K562 (cell line): ENCODE data around the gene LRRC41. TPM values are rescaled to one million over a fixed set of nuclear protein-coding genes. Genes with fewer than 3 reads are reported as not detected.

Experiments
- BACH1 ChIP-seq: fragments of 200-800 bp; sonication (Bioruptor generic); IDR thresholded peaks from 2 replicates; pipeline ENCODE4 v1.6.1; 2016; ENCODE audit warnings: missing genetic modification characterization, missing compliant biosample characterization
- BDP1 ChIP-seq: IDR thresholded peaks from 3 replicates; pipeline ENCODE4 v1.6.1; 2011; ENCODE audit not compliant: insufficient read length, insufficient read depth
- CREB1 ChIP-seq, 2 experiments: sonication (generic) in 1 of 2; formaldehyde crosslinking in 1 of 2; IDR thresholded peaks; 2 replicates each; pipeline versions ENCODE4 v1.6.1 to v1.8.0; 2012 to 2022; ENCODE audit warnings: inconsistent platforms in 1 of 2, mild to moderate bottlenecking in 1 of 2, missing genetic modification reagents in 1 of 2, moderate library complexity in 1 of 2
- GABPA ChIP-seq: fragments of 200-800 bp; sonication (Bioruptor generic); conservative IDR thresholded peaks from 2 replicates; pipeline ENCODE4 v1.6.1; 2016; ENCODE audit warnings: low read depth, missing genetic modification characterization, missing compliant biosample characterization
- GTF2A2 ChIP-seq: IDR thresholded peaks from 2 replicates; pipeline ENCODE4 v1.6.1; 2016; ENCODE audit warnings: mild to moderate bottlenecking, missing genetic modification characterization, missing compliant biosample characterization
- KDM1A ChIP-seq, 2 experiments: fragments of 450-650 bp; IDR thresholded peaks; 2 replicates each; pipeline ENCODE4 v1.6.1; 2016; ENCODE audit warnings: mild to moderate bottlenecking in 2 of 2
- KHSRP ChIP-seq: fragments of 450-650 bp; IDR thresholded peaks from 2 replicates; pipeline ENCODE4 v1.6.1; 2017
- SAP30 ChIP-seq: fragments of 200-600 bp; sonication (generic); IDR thresholded peaks from 2 replicates; pipeline ENCODE4 v1.6.1; 2012; ENCODE audit warnings: borderline replicate concordance, low read depth, mild to moderate bottlenecking, moderate library complexity, low read length, control low read depth, inconsistent platforms; ENCODE audit not compliant: insufficient read depth, poor library complexity, severe bottlenecking
- STAT5A ChIP-seq: IDR thresholded peaks from 2 replicates; pipeline ENCODE4 v1.6.1; 2012; ENCODE audit warnings: low read length, inconsistent platforms, borderline replicate concordance
- TAF15 ChIP-seq: fragments of 200-400 bp; formaldehyde crosslinking; IDR thresholded peaks from 2 replicates; pipeline ENCODE4 v1.6.1; 2017; ENCODE audit warnings: mild to moderate bottlenecking, low read depth, low read length, moderate library complexity
- XRCC4 ChIP-seq: IDR thresholded peaks from one replicate; pipeline ENCODE4 v1.6.1; 2011; ENCODE audit not compliant: insufficient read depth, insufficient read length; ENCODE audit errors: extremely low read depth
- ZBTB1 ChIP-seq: sonication (generic); formaldehyde crosslinking; IDR thresholded peaks from 2 replicates; pipeline ENCODE4 v1.8.1; 2023; ENCODE audit warnings: missing genetic modification reagents, low read depth, mild to moderate bottlenecking, borderline replicate concordance
- polyA plus RNA-seq, 8 experiments: library from polyadenylated mRNA; depleted of rRNA in 4 of 8; stranded (reverse) in 5 of 8; unstranded in 3 of 8; fragments of >200 nt; fragmentation: Nextera tagmentation in 2 of 8; fragmentation: Illumina TruSeq in 1 of 8; extraction: Ambion mirVana in 2 of 8; extraction: Trizol in 1 of 8; gene quantifications; 2 replicates each; pipeline versions ENCODE4 v1.2.1 to v1.2.3, GENCODE V29; 2011 to 2014; ENCODE audit warnings: inconsistent platforms in 1 of 8, missing spikeins in 1 of 8
- total RNA-seq, 7 experiments: library from RNA; depleted of rRNA in 6 of 7; stranded (reverse); fragments of >200 nt in 6 of 7; fragmentation: Illumina TruSeq in 2 of 7; extraction: Trizol in 2 of 7; gene quantifications; 2 replicates each; pipeline versions ENCODE4 v1.2.1 to v1.2.3, GENCODE V29; 2011 to 2021; ENCODE audit warnings: low replicate concordance in 1 of 7
- TF ChIP-seq, protein P1 (sequence below): fragments of 200-800 bp; sonication (Bioruptor generic); IDR thresholded peaks from 2 replicates; pipeline ENCODE4 v1.6.1; 2017; ENCODE audit warnings: missing genetic modification characterization, missing compliant biosample characterization
- TF ChIP-seq, protein P2 (sequence below): fragments of 450-650 bp; conservative IDR thresholded peaks from 2 replicates; pipeline ENCODE4 v1.6.1; 2016; ENCODE audit warnings: missing genetic modification characterization, low read depth, mild to moderate bottlenecking, control low read depth, missing compliant biosample characterization
- TF ChIP-seq, protein P3 (sequence below), 2 experiments: fragments of 450-650 bp; IDR thresholded peaks; 2 replicates each; pipeline ENCODE4 v1.6.1; 2016
- TF ChIP-seq, protein P4 (sequence below): sonication (generic); formaldehyde crosslinking; IDR thresholded peaks from 2 replicates; pipeline ENCODE4 v1.8.0; 2023; ENCODE audit warnings: mild to moderate bottlenecking, missing genetic modification reagents

LRRC41 gene
- total and polyA plus RNA-seq, 9 of the 15 experiments (the other 6 are each of a cell fraction or from before 2014, with no cell fraction given) = 10.5 to 64.7 (median 44.2) TPM

GRCh38 chr1:46246548-46247435 lies 56.6 kb downstream of the LRRC41 start (continued):
- TF ChIP-seq XRCC4 (no peak), GTF2A2 (tag) (no peak), BACH1 (no peak), BDP1 (no peak), KHSRP (no peak), TAF15 (no peak), ZBTB1 (no peak), CREB1 (IDR thresholded peaks at IDR 0.05) (peak; percentile 51; the same call in 1 of the 2 replicates), CREB1 (CRISPR knock-in tag; IDR thresholded peaks at IDR 0.05) (no peak; the same call in 1 of the 2 replicates), STAT5A (no peak), SAP30 (peak; percentile 62), KDM1A (IDR thresholded peaks at IDR 0.05) (no peak), GABPA (tag) (no peak)
- TF ChIP-seq, protein P1, sequence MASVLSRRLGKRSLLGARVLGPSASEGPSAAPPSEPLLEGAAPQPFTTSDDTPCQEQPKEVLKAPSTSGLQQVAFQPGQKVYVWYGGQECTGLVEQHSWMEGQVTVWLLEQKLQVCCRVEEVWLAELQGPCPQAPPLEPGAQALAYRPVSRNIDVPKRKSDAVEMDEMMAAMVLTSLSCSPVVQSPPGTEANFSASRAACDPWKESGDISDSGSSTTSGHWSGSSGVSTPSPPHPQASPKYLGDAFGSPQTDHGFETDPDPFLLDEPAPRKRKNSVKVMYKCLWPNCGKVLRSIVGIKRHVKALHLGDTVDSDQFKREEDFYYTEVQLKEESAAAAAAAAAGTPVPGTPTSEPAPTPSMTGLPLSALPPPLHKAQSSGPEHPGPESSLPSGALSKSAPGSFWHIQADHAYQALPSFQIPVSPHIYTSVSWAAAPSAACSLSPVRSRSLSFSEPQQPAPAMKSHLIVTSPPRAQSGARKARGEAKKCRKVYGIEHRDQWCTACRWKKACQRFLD = peak; percentile 79; the same call in 1 of the 2 replicates
- TF ChIP-seq, protein P2, sequence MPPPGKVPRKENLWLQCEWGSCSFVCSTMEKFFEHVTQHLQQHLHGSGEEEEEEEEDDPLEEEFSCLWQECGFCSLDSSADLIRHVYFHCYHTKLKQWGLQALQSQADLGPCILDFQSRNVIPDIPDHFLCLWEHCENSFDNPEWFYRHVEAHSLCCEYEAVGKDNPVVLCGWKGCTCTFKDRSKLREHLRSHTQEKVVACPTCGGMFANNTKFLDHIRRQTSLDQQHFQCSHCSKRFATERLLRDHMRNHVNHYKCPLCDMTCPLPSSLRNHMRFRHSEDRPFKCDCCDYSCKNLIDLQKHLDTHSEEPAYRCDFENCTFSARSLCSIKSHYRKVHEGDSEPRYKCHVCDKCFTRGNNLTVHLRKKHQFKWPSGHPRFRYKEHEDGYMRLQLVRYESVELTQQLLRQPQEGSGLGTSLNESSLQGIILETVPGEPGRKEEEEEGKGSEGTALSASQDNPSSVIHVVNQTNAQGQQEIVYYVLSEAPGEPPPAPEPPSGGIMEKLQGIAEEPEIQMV (tag) = no peak
- TF ChIP-seq, protein P3, sequence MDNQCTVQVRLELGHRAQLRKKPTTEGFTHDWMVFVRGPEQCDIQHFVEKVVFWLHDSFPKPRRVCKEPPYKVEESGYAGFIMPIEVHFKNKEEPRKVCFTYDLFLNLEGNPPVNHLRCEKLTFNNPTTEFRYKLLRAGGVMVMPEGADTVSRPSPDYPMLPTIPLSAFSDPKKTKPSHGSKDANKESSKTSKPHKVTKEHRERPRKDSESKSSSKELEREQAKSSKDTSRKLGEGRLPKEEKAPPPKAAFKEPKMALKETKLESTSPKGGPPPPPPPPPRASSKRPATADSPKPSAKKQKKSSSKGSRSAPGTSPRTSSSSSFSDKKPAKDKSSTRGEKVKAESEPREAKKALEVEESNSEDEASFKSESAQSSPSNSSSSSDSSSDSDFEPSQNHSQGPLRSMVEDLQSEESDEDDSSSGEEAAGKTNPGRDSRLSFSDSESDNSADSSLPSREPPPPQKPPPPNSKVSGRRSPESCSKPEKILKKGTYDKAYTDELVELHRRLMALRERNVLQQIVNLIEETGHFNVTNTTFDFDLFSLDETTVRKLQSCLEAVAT (IDR thresholded peaks at IDR 0.05) = peak in 1 of 2 experiments; percentile 5; a peak in 1 of 4 replicates
- TF ChIP-seq, protein P4, sequence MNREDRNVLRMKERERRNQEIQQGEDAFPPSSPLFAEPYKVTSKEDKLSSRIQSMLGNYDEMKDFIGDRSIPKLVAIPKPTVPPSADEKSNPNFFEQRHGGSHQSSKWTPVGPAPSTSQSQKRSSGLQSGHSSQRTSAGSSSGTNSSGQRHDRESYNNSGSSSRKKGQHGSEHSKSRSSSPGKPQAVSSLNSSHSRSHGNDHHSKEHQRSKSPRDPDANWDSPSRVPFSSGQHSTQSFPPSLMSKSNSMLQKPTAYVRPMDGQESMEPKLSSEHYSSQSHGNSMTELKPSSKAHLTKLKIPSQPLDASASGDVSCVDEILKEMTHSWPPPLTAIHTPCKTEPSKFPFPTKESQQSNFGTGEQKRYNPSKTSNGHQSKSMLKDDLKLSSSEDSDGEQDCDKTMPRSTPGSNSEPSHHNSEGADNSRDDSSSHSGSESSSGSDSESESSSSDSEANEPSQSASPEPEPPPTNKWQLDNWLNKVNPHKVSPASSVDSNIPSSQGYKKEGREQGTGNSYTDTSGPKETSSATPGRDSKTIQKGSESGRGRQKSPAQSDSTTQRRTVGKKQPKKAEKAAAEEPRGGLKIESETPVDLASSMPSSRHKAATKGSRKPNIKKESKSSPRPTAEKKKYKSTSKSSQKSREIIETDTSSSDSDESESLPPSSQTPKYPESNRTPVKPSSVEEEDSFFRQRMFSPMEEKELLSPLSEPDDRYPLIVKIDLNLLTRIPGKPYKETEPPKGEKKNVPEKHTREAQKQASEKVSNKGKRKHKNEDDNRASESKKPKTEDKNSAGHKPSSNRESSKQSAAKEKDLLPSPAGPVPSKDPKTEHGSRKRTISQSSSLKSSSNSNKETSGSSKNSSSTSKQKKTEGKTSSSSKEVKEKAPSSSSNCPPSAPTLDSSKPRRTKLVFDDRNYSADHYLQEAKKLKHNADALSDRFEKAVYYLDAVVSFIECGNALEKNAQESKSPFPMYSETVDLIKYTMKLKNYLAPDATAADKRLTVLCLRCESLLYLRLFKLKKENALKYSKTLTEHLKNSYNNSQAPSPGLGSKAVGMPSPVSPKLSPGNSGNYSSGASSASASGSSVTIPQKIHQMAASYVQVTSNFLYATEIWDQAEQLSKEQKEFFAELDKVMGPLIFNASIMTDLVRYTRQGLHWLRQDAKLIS (CRISPR knock-in tag) = no peak
